Measurements from ENCODE around the gene XRCC2. TPM values are rescaled to one million over a fixed set of nuclear protein-coding genes. Genes with fewer than 3 reads are reported as not detected.
"Not testable (repeated sequence)": the region's sequence is repeated elsewhere in the genome, so short reads cannot be mapped to it uniquely, and the experiment has no call there.

XRCC2 gene
- total RNA-seq, 4 donors from 2014 or later = 0.15 to 1.6 (median 0.57) TPM

- DNase-seq = no peak
- no peaks in the 10 kb centered on the region for H3K4me1 ChIP-seq
- intact Hi-C loops (cut with DNase I) = no loop called here
- no peaks in the 10 kb centered on the region for H3K36me3 ChIP-seq
- WGBS, 2 donors = 73 to 78% methylated on average over 5 of the region's 5 CpGs
- H3K4me3 ChIP-seq (replicated peaks in 1 of 3) = no peak overlapping the region
- no peaks in the 10 kb centered on the region for H3K9me3 ChIP-seq
- H3K27ac ChIP-seq = no peak overlapping the region
- TF ChIP-seq CTCF (IDR thresholded peaks at IDR 0.05) = no peak
- TF ChIP-seq POLR2A (IDR thresholded peaks at IDR 0.05) = no peak
- no peaks in the 10 kb centered on the region for H3K27me3 ChIP-seq
Observed at GRCh38 chr7:152709287-152710152, 33.6 kb upstream of the XRCC2 start.

GRCh38 chr7:152704796-152705384 is 28.9 kb upstream of the XRCC2 start:
- Histone ChIP-seq H3K9me3 (no peaks in the 10 kb centered on the region), H3K36me3 (no peaks in the 10 kb centered on the region), H3K27me3 (no peaks in the 10 kb centered on the region), H3K27ac (no peak overlapping the region), H3K4me3 (replicated peaks in 1 of 3) (no peak overlapping the region), H3K4me1 (peaks cover 0 to 2% of the 10 kb centered on the region in 2 donors)
- 94 to 100% methylated on average over 1 of the region's 1 CpG for WGBS, 2 donors
- intact Hi-C loops (cut with DNase I) = no loop called here
- TF ChIP-seq CTCF (IDR thresholded peaks at IDR 0.05) (no peak), POLR2A (IDR thresholded peaks at IDR 0.05) (no peak)
- DNase-seq = no peak

GRCh38 chr7:152699079-152699478 is 23.1 kb upstream of the XRCC2 start:
- H3K9me3 ChIP-seq = no peaks in the 10 kb centered on the region

GRCh38 chr7:152697268-152697974 is 21.5 kb upstream of the XRCC2 start:
- H3K4me3 ChIP-seq (replicated peaks in 1 of 3); H3K27me3 ChIP-seq; H3K4me1 ChIP-seq; intact Hi-C loops (cut with DNase I); H3K9me3 ChIP-seq; H3K36me3 ChIP-seq; H3K27ac ChIP-seq; DNase-seq: not testable (repeated sequence)
- 87 to 89% methylated on average over 12 of the region's 12 CpGs for WGBS, 2 donors

More at GRCh38 chr7:152699079-152699478, 23.1 kb upstream of the XRCC2 start:
- intact Hi-C loops (cut with DNase I) = no loop called here
- Histone ChIP-seq H3K4me1 (peaks cover 0 to 8% of the 10 kb centered on the region in 2 donors), H3K4me3 (replicated peaks in 1 of 3) (no peak overlapping the region), H3K27ac (no peak overlapping the region), H3K36me3 (no peaks in the 10 kb centered on the region), H3K27me3 (no peaks in the 10 kb centered on the region)
- no peak for TF ChIP-seq POLR2A (IDR thresholded peaks at IDR 0.05)
- no peak for TF ChIP-seq CTCF (IDR thresholded peaks at IDR 0.05)
- DNase-seq = no peak

GRCh38 chr7:152692196-152692595 is 16.3 kb upstream of the XRCC2 start:
- H3K27me3 ChIP-seq; intact Hi-C loops (cut with DNase I); H3K9me3 ChIP-seq; H3K4me3 ChIP-seq (replicated peaks in 1 of 3); DNase-seq; H3K4me1 ChIP-seq; H3K36me3 ChIP-seq; H3K27ac ChIP-seq: not testable (repeated sequence)
- 91 to 93% methylated on average over 2 of the region's 2 CpGs for WGBS, 2 donors

- Histone ChIP-seq H3K36me3 (no peaks in the 10 kb centered on the region), H3K27ac (no peak overlapping the region), H3K27me3 (no peaks in the 10 kb centered on the region), H3K4me3 (replicated peaks in 1 of 3) (no peak overlapping the region), H3K4me1 (no peaks in the 10 kb centered on the region), H3K9me3 (no peaks in the 10 kb centered on the region)
- no peak for TF ChIP-seq POLR2A (IDR thresholded peaks at IDR 0.05)
- intact Hi-C loops (cut with DNase I) = no loop called here
- WGBS, 2 donors = 68 to 69% methylated on average over 12 of the region's 12 CpGs
- no peak for DNase-seq
Observed at GRCh38 chr7:152683297-152683696, 7.4 kb upstream of the XRCC2 start.

All from thyroid gland (tissue), 4 donors.